ENCODE measurements around the gene EOMES. TPM values are rescaled to one million over a fixed set of nuclear protein-coding genes. Genes with fewer than 3 reads are reported as not detected.

EOMES gene
- total RNA-seq, 2 donors from 2014 or later: 0.63 to 4.6 TPM

DNA sequence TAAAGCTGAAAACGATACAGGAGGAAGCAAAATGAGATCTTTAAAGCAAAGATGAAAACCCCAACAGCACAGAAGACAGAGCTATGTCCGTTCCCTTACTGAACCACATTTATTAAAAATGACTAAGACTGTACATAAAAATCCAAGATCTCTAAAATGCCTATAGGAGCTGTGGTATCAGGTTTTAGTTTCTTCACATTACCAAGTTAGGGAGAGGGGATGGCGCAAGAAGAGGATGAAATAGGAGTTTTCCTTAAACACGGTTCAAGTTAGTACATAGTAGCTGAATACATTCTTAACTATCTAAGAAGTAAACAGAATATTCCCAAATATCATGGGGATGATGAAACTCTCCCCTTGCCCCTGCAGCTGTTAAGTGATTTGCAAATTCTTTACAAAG is 6.3 kb downstream of the EOMES start:
- Histone ChIP-seq H3K9me3 (no peaks in the 10 kb centered on the region), H3K36me3 (no peaks in the 10 kb centered on the region), H3K27ac (no peak overlapping the region), H3K4me1 (ENCODE audit: control insufficient read depth in 1 of 2, low read depth in 2 of 2) (peaks cover 3 to 24% of the 10 kb centered on the region in 2 donors), H3K27me3 (replicated peaks; ENCODE audit: insufficient read depth) (peaks cover 16% of the 10 kb centered on the region), H3K4me3 (no peak overlapping the region)
- no peak for DNase-seq (ENCODE audit: low spot score)
- ATAC-seq (ENCODE audit: insufficient number of reproducible peaks, low FRiP score, low read depth): no peak
- no peak for TF ChIP-seq CTCF (IDR thresholded peaks at IDR 0.05)

GRCh38 chr3:27715454-27715806 is 6.7 kb downstream of the EOMES start:
- H3K4me1 ChIP-seq (ENCODE audit: control insufficient read depth in 1 of 2, low read depth in 2 of 2): peaks cover 3 to 21% of the 10 kb centered on the region in 2 donors
- no peak for ATAC-seq (ENCODE audit: insufficient number of reproducible peaks, low FRiP score, low read depth)
- H3K36me3 ChIP-seq: no peaks in the 10 kb centered on the region
- no peak overlapping the region for H3K27ac ChIP-seq
- peaks cover 16% of the 10 kb centered on the region for H3K27me3 ChIP-seq (replicated peaks; ENCODE audit: insufficient read depth)
- peak overlapping the region; percentile 79 for H3K4me3 ChIP-seq
- DNase-seq (ENCODE audit: low spot score): no peak
- TF ChIP-seq CTCF (IDR thresholded peaks at IDR 0.05): no peak
- H3K9me3 ChIP-seq: no peaks in the 10 kb centered on the region

GRCh38 chr3:27714692-27715453 is 7.2 kb downstream of the EOMES start:
- no peak for TF ChIP-seq CTCF (IDR thresholded peaks at IDR 0.05)
- ATAC-seq (ENCODE audit: insufficient number of reproducible peaks, low FRiP score, low read depth) (no peak), DNase-seq (ENCODE audit: low spot score) (no peak)
- Histone ChIP-seq H3K36me3 (no peaks in the 10 kb centered on the region), H3K9me3 (no peaks in the 10 kb centered on the region), H3K27me3 (replicated peaks; ENCODE audit: insufficient read depth) (peaks cover 16% of the 10 kb centered on the region), H3K4me3 (peak overlapping the region; percentile 79), H3K4me1 (ENCODE audit: control insufficient read depth in 1 of 2, low read depth in 2 of 2) (peaks cover 3 to 21% of the 10 kb centered on the region in 2 donors), H3K27ac (no peak overlapping the region)

- Histone ChIP-seq H3K27me3 (replicated peaks; ENCODE audit: insufficient read depth) (peaks cover 16% of the 10 kb centered on the region), H3K27ac (no peak overlapping the region), H3K4me3 (peak overlapping the region; percentile 79), H3K9me3 (no peaks in the 10 kb centered on the region), H3K36me3 (no peaks in the 10 kb centered on the region), H3K4me1 (ENCODE audit: control insufficient read depth in 1 of 2, low read depth in 2 of 2) (peaks cover 3 to 21% of the 10 kb centered on the region in 2 donors)
- TF ChIP-seq CTCF (IDR thresholded peaks at IDR 0.05): no peak
- DNase-seq (ENCODE audit: low spot score) (no peak), ATAC-seq (ENCODE audit: insufficient number of reproducible peaks, low FRiP score, low read depth) (no peak)
Measured at GRCh38 chr3:27714146-27714526, 8.0 kb downstream of the EOMES start.

DNA sequence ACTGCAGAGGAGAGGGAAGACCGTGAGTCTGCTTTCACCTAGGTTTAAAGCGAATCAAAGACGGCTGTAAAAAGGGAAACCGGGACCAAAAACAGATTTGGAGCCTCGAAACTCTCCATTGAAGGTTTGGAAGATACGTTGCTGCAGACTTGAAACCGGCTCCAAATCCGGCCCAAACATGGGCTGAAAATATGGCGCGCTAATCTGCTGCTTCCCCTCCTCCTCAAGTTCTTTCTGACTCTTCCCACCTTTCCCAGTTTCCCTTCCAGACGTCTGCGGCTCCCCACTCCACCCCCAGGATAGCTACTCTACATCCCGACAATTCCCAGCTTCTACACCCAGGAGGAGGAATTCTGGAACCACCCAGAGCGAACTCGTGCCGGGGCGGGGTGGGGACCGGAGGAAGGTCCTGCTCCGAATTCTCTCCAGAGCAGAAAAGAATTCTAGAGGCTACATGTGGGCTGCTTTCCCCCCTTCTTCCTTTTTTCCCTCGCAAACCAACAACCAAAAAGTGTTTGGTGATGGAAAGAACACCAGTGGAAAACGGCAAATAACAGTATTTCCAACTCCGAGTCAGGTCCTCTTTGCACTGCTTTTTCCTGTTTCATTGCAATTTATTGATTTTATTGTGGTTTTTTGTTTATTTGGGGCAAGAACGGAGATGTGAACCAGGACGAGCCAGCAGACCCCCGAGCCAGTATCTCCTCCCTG is 8.5 kb downstream of the EOMES start:
- peak overlapping the region; percentile 79 for H3K4me3 ChIP-seq
- TF ChIP-seq CTCF (IDR thresholded peaks at IDR 0.05): no peak
- no peaks in the 10 kb centered on the region for H3K36me3 ChIP-seq
- no peaks in the 10 kb centered on the region for H3K9me3 ChIP-seq
- no peak overlapping the region for H3K27ac ChIP-seq
- ATAC-seq (ENCODE audit: insufficient number of reproducible peaks, low FRiP score, low read depth): no peak
- peaks cover 16% of the 10 kb centered on the region for H3K27me3 ChIP-seq (replicated peaks; ENCODE audit: insufficient read depth)
- peaks cover 3 to 22% of the 10 kb centered on the region in 2 donors for H3K4me1 ChIP-seq (ENCODE audit: control insufficient read depth in 1 of 2, low read depth in 2 of 2)
- no peak for DNase-seq (ENCODE audit: low spot score)

Data from thoracic aorta (tissue), 2 donors.